Ureter (tissue), 1 donor: Measurements from ENCODE around the gene LDB2. TPM values are rescaled to one million over a fixed set of nuclear protein-coding genes. Genes with fewer than 3 reads are reported as not detected.

Experiments used
- DNase-seq: peaks from one replicate; pipeline ENCODE4 v3.0.0-alpha.2; 2020; ENCODE audit warnings: low spot score
- total RNA-seq: library from RNA; stranded (reverse); gene quantifications from one replicate; pipeline ENCODE4 v1.2.4, GENCODE V29; 2023
- donor health status: DM: yes; HTN: yes; CAD: no.

Gene LDB2
- total RNA-seq, 1 donor from 2014 or later: 63.3 TPM

DNA sequence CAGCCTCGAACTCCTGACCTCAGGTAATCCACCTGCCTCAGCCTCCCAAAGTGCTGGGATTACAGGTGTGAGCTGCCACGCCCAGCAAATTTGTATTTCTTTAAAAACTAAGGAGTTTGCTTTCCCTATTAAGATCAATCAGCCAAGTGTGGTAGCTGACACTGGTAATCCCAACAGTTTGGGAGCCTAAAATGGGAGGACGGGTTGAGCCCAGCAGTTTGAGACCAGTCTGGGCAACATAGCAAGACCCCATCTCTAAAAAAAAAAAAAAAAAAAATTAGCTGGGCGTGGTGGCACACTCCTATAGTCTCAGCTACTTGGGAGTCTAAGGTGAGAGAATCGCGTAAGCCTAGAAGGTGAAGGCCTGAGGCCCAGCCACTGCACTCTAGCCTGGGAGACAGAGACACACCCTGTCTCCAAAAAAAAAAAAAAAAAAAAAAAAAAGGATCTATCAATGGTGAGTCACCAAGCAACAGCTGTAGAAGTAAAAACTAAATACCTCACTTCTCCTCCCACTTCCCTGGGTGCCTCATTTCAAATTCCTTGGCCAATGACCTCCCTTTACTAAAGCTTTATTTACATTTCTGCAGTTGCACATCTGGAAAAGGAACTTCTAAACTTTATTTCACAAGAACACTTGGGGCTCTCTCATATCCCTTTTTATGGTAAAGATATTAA lies 54.5 kb downstream of the LDB2 start:
- no peak for DNase-seq

DNA sequence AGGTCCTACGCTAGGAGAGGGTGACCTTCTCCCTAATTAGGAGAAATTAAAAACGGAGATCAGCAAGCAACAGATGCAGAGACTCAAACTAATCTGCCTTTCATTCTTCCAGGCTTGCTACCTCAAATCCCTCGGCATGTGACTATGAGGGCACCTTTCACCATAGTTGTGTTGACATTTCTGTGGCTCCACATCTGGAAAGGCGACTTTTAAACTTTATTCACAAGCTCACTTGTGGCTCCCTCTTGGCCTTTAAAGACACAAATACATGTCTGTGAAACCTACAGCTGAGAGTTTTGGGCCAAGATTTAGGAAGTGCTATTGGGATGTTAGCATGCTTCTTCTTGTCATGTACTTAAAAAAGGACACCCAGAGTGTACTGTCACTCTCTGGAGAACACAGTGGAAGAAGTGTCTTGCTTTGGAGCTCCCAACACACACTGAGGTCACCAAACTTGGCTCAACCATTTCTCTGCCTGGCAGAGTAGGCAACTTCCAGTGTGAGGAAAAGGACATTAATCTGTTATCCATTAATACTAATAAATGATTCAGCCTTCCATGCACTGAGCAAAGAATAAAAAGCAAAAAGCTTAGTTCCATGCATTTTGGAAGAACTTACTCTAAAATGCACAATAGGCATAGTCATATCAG lies 60.1 kb downstream of the LDB2 start:
- no peak for DNase-seq

DNA sequence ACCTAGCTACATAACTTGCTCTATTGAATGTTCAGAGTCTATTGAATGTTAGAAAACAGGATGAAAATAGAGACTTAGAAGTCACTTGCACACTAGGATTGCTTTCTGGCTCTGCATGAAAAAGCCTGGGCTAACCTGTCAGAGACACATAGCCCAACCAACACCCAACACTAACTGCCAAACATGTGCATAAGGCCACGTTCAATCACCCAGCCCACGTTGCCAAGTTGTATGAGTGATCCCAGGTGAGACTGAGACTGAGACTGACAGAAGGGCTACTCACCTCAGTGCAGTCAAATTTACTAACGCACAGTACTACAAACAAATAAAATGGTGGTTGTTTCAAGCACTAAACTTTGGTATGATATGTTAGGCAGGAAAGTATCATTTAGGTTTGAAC lies 61.0 kb downstream of the LDB2 start:
- DNase-seq: no peak

DNA sequence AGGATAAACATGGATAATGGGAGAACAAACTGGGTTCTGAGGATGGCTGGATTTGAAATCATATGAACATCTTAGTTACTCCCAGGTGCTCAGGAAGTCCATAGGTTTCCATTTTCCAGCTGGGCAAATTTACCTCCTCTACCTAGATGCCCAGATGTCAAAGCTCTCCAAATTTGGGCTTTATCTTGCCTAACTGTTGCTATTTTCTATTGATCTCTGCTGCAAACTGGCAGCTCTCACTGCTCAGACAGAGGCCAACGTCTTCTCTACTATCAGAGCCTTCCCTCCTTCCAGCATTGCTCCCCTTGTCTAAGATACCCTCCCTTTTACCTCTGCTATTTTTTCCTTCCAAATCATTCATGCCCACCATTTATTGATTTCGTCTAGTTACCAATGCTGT lies 62.1 kb downstream of the LDB2 start:
- DNase-seq: no peak

DNA sequence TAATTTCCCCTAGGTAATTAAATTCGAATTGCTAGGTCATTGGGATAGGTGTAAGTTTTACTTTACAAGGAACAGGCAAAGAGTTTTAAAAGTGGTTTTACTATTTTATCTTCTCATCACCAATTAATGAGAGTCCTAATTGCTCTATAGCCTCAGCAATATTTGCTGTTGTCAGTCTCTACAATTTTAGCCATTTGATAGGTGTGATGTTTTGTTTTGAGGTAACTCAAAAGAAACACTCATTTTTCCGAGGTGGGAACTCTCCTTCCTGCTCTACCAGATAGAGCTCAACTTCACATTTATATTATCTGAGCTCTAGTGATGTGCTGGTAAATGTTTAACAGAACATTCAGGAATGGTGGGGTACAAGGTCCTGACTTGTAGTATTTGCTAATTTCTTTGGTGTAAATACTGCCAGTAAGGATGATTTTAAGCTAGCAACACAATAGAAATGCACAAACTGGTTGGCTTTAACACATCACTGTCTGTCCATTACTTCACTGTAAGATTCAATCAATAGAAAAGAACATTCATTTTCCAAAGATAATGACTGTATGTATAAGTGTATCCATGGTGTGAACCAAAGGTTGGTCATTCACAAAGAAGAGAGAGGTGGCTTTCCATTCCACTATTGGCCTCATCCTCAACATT lies 62.7 kb downstream of the LDB2 start:
- DNase-seq: no peak

DNA sequence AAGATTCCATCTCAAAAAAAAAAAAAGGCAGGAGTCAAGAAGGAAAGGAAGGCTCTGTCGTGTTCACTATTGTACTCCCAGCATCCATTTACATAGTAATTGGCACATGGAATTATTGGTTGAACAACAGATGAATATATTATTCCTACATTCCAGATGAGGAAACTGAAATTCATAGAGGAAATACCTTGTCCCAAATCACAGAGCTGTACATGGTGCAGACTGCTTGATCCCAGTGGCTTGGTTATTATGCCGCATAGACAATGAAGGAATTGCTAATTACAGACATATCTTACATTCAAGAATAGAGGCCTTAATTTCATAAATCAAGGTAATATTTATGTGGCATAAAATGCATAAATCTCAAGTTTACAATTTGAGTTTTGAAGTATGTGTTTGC lies 63.6 kb downstream of the LDB2 start:
- no peak for DNase-seq

DNA sequence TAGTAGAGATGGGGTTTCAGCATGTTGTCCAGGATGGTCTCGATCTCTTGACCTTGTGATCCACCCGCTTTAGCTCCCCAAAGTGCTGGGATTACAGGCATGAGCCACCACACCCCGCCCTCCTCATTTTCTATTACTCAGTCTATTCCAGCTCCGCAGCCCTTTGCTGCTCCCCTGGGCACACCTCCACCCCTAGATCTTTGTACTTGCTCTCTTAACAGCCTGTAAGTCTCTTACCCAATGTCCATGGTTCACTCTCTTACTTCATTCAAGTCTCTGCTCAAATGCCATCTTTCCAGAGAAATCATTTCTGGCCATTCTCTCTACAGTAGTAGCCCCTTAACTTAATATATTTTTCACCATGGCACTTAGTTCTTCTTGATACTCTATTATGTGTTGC lies 64.7 kb downstream of the LDB2 start:
- no peak for DNase-seq

DNA sequence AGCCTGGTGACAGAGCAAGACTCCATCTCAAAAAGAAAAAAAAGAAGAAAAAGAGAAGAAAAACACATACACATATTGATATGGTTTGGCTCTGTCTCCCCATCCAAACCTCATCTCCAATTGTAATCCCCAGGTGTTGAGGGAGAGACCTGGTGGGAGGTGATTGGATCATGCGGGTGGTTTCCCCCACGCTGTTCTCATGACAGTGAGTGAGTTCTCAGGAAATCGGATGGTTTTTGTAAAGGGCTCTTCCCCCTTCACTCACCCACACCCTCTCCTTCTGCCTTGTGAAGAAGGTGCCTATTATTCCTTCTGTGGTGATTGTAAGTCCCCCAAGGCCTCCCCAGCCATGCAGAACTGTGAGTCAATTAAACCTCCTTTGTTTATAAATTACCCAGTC lies 68.4 kb downstream of the LDB2 start:
- DNase-seq: no peak

DNA sequence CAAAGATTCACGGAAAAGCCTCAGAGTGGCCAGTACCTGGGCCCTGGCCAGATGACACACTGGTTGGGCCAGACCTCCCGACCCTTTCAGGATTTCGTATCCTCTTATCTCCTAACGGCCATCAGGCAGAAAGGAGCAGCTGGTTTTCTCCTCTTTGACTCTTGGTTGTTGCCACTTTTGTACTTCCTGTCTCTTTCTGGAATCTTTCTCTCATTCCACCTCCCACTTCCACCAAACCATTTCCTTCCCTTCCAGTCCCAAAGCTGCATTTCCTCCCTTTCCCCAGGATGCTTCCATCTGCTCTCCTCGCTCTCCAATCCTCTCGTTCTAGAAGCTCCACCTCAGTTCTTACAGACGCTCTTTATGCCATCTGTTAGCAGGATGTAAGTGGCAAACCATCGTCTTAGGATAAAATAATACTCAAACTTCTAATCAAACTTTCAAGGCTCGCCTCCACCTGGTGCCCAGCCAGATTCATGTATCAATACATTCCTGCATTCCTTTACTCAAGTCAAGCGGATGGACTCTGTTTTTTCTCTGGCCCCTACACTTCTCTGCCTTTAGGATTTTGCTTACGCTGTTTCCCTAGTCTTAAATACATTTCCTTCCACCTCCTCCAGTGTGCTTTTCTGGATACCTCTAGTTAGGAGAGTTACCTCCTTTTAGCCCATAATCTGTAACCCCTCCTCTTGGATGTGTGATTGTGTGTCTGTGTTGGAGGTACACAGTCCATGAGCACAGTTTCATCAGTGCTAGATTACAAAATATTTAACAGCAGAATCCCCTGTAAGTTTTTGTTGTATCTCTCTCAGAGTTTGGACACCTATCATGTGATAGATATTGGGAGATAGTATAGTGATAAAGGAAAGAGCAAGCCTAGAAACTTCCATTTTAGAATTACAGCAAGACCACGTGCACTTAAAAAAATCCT lies 70.4 kb downstream of the LDB2 start:
- no peak for DNase-seq

DNA sequence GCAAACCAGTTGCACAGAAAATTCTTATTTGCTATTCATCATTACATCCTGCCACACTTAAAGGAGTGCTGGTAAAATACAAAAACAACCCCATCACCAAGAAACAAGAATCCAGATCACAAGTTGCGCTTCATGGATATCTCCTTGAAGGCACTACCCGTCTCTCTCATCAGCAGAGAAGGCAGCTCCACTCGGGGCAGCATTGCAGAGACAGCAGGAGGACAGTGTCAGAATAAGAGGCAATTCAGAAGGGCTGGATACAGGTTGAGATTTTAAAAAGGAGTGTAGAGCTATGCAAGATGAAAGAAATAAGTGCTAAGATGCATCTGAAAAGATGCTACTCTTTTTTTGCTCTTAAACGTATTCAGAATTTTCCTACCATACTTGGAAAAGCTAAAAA lies 71.4 kb downstream of the LDB2 start:
- no peak for DNase-seq

DNA sequence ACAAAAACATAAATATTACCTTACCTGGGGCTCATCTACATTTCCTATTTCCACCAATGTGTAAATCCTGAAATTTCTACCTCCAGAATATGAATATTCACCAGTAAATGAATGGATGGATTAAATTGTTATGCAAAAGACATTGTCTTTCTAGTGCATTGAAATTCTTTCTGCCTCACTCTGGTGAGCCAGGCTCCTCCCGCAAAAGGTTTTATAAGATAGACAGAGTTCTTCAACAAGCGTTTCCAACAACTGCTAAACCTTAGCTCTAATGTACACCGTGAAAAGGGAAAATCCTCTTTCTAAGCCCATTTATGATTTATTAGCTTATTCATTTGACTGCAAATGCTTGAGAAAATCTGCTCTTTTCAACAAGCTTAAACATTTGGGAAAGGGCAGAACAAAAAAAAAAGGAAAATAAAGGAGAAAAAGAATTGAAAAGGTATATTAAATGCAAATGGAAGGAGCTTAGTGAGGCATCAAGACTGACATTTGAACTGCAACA lies 72.0 kb downstream of the LDB2 start:
- no peak for DNase-seq

DNA sequence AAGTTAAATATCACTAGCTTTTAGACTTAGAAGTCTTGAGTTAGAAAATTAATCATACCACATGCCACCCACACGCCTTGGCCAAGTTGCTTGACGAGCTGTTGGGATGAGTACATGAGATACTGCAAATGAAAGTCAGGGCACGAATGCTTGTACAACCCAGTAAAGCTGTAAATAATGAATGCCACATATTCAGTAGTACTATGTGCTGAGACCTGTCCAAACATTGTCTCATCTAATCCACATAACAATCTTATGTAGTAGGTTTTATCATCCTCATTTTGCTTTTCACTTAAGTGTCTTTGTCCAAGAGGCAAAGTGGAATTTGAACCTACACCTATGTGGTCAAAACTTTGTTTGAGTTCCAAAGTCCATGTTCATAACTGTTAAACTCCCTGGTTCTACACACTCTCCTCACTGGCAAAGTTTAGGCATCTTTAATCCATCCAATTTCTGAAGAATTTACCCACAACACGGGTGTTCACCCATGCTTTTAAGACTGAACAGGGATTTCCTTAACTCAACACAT lies 74.1 kb downstream of the LDB2 start:
- no peak for DNase-seq

DNA sequence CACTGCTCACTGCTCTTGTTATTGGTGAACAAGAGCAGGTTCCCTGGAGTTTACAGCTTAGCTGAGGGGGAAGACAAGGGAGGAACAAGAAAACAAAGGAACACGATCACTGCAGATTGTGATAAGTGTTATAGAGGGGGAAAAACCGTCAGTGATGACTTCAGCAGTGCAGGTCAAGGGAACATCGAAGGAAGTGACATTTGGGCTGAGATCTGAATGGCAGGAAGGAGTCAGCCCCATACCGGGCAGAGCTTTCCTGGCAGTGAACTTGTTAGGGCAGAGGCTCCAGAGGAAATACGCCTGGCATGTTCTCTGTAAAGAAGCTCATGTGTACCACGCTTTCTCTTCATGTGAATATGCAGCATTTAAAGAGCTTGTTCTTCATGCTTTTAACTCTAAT lies 78.1 kb downstream of the LDB2 start:
- DNase-seq: no peak

DNA sequence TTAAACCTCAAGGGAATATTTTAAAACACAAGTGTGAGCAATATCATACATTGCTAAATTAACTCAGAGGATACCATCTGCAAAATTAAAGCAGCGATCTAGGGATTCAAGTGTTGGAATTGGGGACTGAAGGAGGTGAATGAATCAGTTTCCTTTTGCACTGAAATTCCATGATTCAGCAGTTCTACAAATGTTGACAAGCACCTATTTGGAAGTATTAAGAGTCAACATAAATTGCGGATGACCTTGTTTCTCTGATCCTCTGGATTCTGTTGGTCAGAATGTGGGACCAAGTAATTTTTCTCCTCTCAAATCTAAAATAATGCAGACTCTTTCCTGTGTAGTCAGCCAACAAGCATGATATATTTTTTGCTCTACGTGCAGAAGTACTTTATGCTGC lies 78.8 kb downstream of the LDB2 start:
- no peak for DNase-seq

DNA sequence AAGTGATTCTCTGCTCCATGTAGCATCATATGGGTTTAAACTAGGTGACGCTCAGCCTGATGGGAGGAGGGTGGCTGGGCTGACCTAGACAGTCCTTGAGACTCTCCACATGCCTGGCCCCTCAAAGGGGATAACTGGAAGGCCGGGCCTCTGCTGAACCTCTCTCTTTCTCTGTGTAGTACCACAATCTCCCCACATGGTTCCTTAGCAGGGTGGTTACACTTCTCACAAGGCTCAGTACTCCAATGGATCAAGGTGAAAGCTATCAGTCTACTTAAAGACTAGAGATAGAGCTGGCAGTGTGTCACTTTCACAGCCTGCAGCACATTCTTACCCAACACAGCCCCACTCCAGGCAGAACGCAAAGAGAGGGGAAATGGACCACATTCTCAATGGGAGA lies 80.4 kb downstream of the LDB2 start:
- DNase-seq: no peak

DNA sequence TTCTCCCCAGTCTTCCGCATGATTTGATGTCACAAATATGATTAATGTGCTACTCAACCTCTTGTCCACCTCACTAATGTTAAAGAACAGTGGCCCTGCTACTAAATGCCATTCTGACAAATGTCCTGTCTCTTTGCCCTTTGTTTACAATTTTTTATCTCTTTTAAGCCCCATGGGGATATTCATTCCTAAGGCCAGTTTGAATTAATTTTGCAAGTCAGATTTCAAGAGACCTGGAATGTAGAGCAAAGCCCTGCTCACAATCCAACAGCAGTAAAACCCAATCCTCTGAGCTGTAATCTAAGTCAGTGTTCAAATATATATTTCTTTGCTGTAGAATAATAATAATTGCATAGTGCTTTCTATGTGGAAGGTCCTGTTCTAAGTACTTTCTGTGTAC lies 81.2 kb downstream of the LDB2 start:
- DNase-seq: no peak

DNA sequence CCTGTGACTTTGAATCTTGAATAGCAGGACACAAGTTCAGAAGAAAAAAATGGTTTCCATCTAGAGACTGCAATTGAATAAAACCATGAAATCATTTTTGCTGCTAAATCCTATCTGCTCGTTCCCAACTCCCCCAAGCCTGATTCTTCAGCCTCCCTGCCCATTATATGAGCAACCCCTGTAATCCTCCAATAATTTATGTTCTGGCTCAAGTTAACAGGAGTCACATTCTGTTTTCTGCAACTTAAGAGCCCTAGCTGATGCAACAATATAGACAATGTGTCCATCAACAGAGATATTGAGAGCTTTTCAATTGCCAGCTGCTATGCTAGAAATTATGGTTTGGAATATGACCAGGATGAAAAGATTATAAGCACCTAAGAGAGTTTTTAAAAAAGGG lies 84.1 kb downstream of the LDB2 start:
- no peak for DNase-seq

DNA sequence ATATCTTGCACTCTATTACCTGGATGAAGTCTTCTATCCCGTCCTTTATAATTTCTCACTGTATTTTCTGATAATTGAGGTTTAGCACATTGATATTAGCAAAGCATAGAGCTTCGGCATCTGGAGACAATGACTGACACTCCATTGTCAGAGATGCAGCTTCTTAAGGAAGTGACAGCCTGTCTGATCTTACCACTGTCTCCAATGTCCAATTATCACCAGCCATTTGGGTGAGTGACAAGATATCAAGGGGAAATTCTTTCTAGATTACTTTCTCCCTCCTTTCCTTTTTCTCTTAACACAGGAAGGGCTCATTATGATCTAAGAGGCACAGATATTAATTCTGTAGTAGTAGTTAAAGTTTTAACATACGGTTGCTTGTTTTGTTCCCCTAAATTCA lies 86.4 kb downstream of the LDB2 start:
- no peak for DNase-seq

DNA sequence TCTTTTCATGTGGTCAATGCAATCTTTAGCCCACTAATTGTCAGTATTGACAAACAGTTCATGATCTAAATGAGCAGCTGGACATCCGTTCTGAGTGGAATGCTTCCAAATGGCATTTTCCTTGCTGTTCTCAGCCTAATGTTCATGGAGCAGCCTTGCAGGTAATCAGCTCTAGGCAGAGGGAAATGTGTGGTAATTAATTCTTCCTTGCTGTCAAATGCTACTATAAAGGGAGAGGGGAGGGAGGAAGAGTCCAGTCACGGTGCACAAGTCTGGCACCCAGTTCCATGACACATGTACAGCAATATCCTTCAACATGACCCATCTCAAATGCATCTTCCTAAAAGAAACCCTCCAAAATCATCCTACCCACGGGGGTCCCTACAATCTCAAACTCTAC lies 88.5 kb downstream of the LDB2 start:
- DNase-seq: no peak

DNA sequence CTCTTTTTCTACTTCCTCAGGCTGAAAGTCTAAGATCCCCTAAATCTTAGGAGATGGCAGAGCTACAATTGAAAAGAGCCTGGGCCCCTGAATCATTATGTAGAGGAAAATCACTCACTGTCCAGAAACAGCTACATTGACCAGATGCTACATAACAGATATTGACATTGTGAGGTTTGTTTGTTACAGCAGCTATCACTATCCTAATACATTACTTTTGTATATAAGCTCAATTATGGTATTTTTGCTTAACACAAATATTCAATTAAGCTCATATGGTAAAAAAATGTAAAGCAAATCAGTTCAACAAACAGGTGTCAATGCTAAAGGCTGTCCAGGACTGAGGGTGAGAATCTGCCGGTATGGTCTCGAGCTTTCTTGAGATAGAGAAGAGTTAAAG lies 89.4 kb downstream of the LDB2 start:
- no peak for DNase-seq

DNA sequence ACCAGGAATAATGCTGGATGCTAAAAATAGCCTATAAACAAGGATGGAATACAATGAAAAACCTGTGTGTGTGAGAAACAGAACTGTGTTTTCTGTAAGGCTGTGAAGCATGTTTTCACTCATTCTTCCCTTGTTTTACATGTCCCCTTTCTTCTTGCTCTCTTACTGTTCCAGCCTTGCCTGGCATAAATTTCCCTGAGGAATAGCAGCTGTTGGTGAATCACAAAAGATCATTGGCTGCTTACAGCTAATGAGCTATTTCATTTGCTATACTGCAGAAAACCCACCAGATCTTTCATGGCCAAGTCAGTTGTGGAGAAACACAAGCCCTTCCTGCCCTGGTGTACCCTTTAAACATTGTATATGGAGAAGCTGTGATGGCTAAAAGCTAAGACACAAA lies 91.1 kb downstream of the LDB2 start:
- DNase-seq: no peak

DNA sequence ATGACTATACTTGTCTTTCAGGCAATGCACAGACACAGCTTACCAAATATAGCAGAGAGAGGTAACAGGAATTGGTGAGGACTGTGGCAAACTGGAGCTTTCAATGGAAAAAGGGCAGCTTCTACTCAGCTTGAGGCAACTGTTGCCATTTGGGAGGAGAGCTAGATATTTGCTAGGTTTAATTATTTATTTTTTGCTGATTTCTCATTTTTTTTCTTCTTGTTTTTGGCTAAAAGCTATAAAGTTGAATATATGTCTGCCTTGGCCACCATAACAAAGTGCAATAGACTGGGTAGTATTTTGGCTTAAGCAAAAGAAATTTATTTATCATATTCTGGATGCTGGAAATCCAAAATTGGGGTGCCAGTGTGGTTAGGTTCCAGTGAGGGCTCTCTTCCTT lies 93.9 kb downstream of the LDB2 start:
- no peak for DNase-seq
